ENCODE data around the gene AURKA.

The AURKA gene

GRCh38 chr20:56420940-56421688 is 29.1 kb upstream of the AURKA start:
- TF ChIP-seq CTCF (IDR thresholded peaks at IDR 0.05) = no peak

GRCh38 chr20:56420028-56420427 is 28.0 kb upstream of the AURKA start:
- TF ChIP-seq CTCF (IDR thresholded peaks at IDR 0.05) = no peak

GRCh38 chr20:56418385-56418861 is 26.4 kb upstream of the AURKA start:
- no peak for TF ChIP-seq CTCF (IDR thresholded peaks at IDR 0.05)

- TF ChIP-seq CTCF (IDR thresholded peaks at IDR 0.05) = no peak
Observed at GRCh38 chr20:56417911-56418310, 25.9 kb upstream of the AURKA start.

- TF ChIP-seq CTCF (IDR thresholded peaks at IDR 0.05) = no peak
Observed at GRCh38 chr20:56417402-56417801, 25.4 kb upstream of the AURKA start.

GRCh38 chr20:56414842-56415765 is 23.1 kb upstream of the AURKA start:
- TF ChIP-seq CTCF (IDR thresholded peaks at IDR 0.05) = no peak

- no peak for TF ChIP-seq CTCF (IDR thresholded peaks at IDR 0.05)
Observed at GRCh38 chr20:56412949-56413348, 20.9 kb upstream of the AURKA start.

Measured in LNCAP (cell line).